GM04504 (cell line): ENCODE data around the gene BRI3BP.

ENCODE experiments used
- DNase-seq: peaks from one replicate; pipeline ENCODE4 v3.0.0-alpha.2; 2012; ENCODE audit warnings: low read depth

The BRI3BP gene, protein sequence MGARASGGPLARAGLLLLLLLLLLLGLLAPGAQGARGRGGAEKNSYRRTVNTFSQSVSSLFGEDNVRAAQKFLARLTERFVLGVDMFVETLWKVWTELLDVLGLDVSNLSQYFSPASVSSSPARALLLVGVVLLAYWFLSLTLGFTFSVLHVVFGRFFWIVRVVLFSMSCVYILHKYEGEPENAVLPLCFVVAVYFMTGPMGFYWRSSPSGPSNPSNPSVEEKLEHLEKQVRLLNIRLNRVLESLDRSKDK

DNA sequence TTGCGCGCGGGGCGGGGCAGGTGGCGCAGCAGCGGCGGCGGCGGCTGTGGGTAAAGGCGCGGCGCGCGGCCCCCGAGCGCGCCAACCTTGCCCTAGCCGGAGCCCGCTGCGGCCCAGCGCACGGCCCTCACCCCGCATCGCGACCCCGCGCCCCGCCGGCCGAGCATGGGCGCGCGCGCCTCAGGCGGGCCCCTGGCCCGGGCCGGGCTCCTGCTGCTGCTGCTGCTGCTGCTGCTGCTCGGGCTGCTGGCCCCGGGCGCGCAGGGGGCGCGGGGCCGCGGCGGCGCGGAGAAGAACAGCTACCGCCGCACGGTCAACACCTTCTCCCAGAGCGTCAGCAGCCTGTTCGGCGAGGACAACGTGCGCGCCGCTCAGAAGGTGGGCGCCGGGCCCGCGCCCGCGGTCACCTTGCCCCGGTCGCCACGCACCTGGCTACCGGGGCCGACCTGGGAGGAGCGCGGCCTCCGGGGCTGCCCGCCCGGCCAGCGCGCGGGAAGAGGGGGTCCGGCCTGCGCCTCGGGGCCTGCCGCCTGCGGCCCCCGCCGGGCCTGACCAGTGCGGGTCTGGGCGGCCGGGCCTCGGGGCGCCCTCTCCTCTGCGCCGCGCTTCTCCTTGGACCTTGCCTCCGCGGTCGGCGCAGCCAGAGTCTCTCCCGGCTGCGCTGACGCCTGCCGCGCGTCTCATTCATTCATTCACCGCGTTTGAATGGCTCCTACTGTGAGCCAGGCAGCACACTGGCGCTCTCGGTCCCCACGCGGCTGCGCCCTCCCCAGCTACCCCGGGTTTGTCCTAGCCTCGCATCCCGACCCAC is at the start of gene BRI3BP:
Gene BRI3BP (plus strand): TSS at position 20 of the 811 bp plus-strand sequence. CDS start 146 bp downstream, at position 166.
- no peak for DNase-seq

DNA sequence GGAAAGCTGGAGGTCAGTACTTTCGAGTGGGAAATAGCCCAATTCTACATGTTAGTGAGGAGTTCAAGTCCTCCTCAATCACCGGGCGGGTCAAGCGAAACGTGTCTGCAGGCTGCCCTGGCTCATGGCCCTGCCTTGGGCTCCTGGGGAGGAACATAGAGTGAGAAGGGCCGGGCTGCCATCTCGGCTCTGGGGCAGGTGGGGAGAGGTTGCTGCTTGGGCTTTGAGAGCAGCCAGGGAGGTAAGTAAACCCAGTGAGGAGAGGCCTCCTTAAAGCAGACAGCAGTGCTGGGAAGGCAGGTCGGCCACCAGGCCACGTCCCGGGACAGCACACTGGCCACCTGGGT is 47.0 kb upstream of the BRI3BP start:
- no peak for DNase-seq

DNA sequence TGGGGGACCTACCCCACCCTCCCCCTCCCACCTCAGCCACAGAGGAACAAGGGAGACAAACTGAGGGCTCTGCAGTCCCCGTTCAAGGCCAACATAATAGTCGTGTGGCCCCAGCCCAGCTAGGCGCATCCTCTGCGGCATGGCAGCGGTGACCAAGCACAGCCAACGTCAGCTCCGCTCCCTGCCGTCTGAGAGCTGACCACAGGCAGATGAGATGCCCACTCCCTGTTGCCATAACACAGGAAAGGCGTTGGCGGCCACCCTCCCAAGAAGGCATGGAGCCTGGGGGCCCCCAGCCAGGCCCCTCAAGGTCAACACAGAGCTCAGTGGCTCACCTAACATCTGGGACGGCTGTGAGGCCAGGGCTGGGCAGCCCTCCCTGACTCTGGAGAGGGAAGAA is 46.4 kb upstream of the BRI3BP start:
- DNase-seq = no peak

DNA sequence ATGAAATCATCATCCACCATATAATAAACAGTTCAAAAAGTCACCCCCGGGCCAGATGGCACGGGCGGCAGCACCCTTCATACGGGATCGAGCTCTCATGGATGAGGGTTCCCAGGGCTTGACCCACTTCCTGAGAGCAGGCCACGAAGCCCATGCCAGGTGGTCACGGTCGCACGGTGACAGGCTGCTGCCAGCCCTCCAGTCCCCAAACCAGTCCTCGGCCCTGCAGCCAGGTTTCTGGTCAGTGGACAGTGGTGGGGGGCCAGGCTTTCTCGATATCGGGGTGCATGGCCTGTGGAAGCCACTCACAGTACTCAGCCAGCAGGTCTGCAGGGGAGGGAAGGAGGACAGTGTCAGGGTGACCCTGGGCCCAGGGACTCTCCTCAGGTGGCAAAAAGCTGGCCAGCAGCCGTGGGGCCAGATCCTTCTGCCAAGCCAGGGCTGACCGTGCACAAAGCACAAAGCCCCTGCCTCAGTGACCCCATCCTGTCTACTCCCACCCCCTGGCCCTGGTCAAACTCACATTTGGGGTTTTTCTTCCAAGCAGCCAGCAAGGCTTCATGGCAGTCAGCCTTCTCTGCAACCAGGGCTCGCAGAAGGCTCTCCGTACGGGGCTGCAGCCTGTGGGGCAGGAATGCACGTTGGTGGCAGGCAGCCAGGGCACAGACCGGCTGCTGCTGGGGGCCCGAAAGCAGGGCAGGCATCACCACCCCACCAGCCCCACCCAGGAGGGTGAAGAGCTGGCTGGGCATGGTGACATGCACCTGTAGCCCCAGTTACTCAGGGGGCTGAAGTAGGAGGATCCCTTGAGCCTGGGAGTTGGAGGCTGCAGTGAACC is 45.7 kb upstream of the BRI3BP start:
- no peak for DNase-seq

DNA sequence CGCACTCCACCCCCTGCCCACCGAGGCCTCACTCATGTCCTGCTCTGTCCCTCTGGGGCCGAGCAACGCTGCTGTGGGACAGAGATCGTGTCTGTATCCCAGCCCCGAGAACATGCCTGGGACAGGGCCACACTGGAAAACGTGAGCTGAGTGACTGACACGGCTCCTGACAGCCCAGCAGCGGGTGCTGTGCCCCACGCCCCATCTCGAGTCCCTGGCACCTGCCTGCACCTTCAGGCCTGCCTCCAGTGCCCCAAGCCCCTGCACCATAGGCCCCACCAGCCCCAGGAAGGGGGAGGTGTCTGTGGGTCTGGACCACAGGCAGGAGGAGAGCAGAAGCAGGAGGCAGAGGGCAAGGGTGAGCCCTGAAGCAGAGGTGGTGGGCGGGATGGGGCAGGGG is 44.4 kb upstream of the BRI3BP start:
- DNase-seq = no peak

DNA sequence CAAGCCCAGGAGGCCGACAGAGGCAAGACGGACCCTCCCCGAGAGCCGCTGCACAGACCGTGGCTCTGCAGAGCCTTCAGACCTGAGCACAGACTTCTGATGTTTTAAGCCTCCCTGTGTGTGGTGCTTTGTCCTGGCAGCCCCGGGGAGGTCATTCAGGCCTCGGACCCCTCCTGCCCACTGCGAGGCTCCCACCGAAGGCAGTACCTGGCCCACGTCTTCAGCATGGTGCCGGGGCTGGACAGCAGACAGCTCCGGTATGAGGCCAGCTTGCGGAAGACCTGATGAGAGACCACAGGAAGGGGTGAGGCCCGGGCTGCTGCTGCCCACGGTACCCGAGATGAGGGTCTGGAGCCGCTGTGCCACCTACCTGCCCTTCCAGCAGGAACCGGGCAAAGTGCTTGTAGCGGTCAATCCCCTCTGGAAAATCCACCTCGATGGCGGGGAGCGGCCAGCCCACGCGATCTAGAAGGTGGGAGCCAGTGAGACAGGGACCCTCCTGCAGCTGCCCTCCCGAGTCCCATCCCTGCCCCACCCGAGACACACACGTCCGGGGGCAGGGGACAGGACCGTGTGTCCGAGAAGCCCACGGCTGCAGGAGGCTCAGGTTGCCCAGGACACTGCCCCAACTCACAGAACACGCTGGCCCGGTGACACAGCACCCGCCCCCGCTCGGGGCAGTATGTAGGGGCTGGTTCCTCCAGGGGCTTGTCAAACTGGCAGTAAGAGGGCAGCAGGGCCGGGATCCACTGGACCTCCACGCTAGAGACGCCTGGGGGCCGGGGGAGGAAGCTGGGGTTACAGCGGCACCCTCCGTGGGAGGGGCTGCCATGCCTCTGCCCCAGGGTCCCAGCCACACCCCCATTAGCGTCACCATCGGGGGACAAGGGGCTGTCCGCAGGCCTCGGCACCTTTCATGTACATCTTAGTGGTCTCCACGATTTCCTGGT is 43.4 kb upstream of the BRI3BP start:
- DNase-seq = no peak

DNA sequence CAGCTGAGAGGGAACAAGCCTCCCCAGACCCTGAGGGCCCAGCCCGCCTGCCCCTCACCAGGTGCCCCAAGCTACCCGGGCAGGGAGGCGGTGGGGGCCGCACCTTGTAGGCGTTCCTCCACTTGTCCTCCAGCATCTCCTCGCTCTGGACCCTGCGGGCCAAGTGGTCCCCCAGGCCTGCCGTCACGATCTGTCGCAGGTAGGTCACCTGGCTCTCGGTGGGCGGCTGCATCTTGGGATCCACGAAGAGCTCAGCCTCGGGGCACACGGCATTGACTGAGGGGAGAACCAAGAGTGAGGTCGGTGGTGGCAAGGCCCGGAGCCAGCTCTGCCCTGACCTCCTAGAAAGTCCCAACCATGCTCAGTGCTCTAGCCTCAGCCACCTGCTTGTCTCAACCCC is 41.1 kb upstream of the BRI3BP start:
- no peak for DNase-seq

DNA sequence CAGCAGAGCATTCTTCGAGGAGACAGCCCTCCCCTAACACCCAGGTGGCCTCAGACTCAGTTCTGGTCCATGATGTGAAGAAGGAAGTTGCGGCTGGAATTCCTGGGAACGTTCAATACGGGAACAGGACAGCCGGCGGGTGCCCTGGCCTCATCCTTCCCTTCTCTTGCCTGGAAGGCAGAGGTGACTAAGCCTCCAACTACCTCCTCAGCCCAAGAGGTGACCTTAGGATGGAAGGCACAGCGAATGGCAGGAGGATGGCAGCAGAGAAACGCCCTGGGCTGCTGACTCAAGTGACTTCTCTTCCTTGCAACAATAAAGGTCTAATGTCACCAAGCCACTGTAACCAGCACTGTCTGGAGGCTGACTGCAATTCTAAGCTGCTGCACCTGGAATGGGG is 40.6 kb upstream of the BRI3BP start:
- DNase-seq = no peak

DNA sequence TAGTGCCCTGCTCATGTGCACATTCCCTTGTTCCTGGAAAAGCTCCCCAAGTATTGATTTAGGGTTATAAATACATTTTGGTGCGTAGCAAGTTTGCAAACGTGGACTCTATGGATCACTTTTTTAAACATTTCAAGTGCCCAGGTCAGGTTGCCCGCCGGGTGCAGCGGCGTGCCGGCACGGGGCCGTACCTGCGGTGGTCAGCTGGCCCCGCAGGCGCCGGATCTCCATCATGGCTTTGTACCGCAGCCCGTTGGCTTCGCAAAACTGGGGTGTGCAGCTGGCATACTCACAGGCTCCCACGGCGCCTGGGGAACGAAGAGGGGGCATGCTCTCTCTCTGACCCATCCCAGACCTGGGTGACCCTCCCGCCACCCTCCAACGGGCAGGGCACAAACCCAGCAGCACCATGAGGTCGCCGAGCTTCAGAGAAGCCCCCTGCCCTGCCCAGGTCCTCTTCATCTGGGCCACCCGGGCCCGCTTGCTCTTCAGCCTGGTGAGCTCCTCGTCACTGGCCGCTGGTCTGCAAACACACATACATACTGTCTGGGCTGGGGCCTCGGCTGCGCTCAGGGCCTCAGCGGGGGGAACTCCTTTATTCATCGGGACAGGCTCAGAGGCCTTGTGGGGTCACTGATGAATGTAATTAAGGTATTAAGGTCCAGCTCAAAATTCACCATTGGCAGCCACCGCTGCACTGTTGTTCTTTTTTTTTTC is 39.6 kb upstream of the BRI3BP start:
- DNase-seq = no peak

DNA sequence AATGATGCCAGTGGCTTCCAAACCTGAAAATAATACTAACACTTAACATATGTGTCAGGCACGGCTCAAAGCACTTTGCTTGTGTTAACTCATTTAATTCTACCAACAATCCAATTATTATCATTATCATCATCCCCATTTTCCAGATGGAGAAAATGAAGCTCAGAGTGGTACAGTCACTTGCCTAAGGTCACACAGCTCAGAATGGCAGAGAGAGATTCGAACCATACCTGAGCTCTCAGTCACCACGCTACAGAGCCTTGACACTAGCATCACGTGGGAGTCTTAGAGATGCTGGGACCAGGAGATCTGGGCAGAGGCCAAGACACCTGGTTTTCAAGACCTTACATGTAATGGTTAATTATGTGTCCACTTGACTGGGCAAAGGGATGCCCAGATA is 38.7 kb upstream of the BRI3BP start:
- DNase-seq = no peak

DNA sequence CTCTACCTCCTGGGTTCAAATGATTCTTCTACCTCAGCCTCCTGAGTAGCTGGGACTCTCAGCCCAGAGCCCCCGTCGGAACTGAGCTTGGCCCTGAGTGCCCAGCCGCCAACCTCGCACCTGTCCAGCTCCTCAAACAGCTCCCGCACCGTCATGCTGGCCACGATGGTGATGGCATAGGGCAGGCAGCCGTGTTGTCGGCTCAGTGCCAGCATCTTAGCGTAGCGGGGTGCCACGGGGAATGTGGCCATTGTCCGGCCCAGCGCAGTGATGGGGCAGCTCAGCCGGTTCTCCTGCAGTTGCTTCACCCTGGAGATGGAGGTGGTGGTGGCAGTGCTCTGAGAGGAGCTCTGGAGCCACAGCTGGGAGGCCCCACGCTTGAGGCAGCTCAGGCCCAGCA is 36.9 kb upstream of the BRI3BP start:
- no peak for DNase-seq

DNA sequence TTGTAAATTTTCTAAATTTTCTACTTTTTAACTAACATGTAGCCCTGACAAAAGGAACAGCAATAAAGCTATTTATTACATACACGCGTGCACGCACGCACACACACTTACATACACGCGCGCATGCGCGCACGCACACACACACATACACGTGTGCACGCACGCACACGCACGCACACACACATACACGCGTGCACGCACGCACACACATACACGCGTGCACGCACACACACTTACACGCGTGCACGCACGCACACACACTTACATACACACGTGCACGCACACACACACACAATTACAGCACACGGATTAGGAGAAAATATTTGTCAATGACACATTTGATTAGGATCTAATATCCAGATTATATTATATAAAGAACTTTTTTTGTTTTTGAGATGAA is 32.4 kb upstream of the BRI3BP start:
- no peak for DNase-seq

DNA sequence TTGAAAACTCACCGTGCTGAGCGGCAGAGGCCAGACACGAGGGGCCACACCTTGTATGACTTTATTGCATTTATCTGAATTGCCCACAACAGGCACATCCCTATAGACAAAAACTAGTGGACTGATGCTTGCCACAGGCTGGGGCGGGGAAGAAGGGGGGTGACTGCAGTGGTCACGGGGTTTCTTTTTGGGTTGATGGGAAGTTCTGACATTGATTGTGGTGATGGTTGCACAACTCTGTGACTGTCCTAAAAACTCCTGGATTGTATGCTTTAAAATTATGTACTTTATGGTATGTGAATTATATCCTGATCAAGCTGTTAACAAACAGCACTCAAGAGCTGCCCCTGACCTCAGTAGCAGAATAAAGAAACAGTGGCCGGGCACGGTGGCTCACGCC is 30.2 kb upstream of the BRI3BP start:
- DNase-seq = no peak

DNA sequence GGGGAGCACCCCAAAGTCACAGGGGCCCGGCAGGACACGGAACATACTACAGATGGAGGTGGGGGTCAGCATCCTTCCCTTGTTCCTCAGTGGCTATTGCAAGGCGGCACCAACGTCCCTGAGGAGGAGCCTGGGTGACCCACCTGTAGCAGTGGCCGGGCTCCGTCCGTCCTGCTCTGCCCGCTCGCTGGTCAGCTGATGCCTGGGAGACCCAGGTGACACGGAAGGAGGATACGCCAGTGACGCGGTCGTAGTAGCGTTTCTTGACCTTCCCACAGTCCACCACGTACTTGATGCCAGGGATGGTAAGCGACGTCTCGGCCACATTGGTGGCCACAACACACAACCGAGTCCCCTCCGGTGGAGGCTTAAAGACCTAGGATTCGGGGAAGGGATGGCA is 29.2 kb upstream of the BRI3BP start:
- no peak for DNase-seq

DNA sequence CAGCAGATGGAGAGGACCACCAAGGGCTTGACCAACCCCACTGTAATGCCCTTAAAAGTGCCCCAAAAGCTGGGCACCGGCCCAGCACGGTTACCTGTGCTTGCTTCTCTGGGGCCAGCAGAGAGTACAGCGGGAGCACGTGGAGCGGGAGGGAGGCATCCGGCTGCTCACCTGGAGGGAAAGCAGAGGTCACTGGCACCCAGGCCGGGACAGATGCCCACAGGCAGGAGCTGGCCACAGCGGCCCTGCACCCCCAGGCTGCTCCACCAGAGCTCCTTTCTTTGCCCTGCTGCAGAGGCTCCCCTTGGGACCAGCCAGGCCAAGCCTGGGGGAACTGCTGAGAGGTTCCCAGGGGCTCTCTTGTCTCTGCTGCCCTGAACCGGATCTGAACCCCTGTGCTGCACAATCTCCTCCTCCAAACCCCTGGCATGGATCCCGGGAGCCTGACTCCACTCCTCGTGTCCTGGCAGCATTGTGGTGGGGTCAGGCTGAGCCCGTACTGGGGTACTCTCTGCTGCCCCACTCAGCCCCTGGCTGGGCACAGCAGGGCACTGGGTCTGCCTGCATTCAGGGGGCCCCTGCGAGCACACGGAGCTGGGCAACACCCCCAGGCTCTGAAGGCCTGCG is 28.5 kb upstream of the BRI3BP start:
- no peak for DNase-seq

DNA sequence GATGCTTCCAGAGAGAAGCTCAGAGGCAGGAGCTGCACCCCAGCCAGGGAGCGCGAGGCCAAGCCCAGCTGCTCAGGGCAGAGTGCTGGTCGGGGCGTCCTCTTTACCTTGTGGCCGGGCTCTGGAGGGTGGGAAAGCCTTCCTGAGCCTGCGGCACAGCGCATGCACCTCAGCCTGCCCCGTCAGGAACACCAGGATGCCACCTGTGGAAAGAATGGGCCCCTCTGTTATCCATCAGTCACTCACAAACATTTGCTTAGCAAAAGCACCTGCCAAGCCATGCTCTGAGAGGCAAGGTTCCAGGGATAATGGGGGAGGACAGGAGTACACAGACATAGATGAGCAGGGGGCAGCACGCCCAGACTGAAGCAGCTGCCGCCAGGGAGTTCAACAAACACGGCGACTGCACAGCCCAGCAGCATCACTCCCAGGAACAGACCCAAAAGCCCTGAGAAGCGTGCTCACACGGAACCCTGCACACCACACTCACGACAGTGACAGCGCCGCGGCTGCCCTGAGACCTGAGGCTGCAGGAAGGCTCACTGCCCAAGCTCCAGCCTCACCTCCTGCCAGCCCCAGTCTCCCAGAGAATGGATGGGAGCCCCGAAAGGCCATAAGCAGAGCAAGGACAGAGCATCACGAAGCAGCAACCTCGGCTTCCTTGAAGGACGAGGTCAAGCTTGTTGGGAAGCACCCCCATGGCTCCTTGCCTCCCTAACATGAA is 26.3 kb upstream of the BRI3BP start:
- no peak for DNase-seq

DNA sequence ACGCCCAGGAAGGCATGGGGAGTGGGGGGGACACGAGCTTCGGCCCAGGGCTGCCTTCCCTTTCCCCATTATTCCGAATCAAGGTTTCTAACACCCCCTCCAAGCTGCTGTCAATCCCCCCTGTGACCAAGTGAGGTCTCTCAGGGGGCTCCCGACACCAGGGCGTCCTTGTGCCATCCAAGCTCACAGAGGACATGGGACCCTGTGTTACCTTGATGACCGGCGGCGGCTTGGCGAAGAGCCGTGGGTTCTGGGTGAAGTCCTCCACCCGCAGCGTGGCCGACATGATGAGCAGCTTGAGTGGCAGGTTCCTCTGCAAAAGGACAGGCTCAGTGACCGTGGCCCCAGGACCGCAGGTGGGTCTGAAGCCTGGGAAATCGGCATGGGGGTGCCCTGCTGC is 24.8 kb upstream of the BRI3BP start:
- DNase-seq = no peak

DNA sequence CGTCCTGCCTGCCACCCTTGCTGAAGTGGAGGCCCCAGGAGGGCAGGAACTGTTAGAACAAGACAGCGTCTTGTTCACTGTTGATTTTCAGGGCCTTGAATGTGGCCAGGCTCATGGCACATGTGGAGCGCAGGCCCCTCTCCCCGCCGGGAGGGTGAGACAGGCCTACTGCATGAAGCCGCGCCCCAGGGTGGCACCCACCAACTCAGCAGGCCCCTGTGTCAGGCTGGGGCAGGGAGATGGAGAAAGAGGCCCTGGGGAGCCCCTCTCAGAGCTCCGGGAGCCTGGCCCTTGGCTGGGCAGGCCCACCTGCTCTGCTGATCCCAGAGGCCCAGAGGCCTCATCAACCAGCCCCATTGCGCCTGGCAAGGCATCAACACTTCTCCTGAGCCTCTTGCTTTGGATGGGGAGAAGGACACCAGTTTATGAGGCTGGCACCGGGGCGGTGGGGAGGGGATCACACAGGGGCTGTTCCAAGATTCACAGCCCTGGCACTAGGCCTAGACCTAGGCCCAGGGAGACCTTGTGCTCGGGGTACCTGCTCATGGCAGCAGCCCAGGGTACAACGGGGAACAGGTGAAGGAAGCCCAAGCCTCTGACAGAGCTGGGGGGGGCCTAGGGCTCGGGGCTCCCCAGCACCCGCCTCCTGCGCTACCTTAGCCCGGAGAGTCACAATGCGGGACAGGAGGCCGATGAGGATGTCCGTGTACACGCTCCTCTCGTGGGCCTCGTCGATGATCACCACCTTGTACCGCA is 22.6 kb upstream of the BRI3BP start:
- no peak for DNase-seq

DNA sequence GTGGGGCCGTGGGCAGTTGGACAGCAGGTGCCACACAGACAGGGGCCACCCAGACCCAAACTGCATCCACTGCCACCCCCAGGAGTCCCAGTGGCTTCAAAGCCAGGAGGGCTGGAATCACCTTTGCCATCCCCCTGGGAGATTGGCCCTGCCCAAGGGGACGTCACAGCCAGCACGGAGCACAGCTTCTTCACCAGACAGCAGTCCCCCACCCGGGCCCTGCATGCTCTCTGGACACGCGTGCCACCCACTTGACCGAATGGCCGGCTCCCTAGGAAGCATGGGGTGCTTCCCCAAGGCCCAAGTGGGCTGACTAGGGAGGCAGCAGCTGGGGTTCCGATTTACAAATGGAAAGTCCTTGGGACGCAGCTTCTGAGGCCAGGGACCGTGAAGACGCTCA is 21.8 kb upstream of the BRI3BP start:
- no peak for DNase-seq
